SJSA1 (cell line): Measurements from ENCODE around the gene LPP. TPM values are rescaled to one million over a fixed set of nuclear protein-coding genes. Genes with fewer than 3 reads are reported as not detected.

Experiments
- DNase-seq, 2 experiments: peaks; one replicate each; pipeline ENCODE4 v3.0.0-alpha.2; 2015 to 2020; ENCODE audit warnings: low spot score in 2 of 2, low read depth in 1 of 2
- H3K27ac ChIP-seq: fragments of 250-450 bp; sonication (Bioruptor Pico); 2 replicates; pipeline ENCODE4 v1.5.1; 2020; ENCODE audit warnings: mild to moderate bottlenecking, moderate library complexity
- H3K27me3 ChIP-seq: fragments of 250-450 bp; sonication (Bioruptor Pico); replicated peaks from 2 replicates; pipeline ENCODE4 v1.5.1; 2020; ENCODE audit warnings: mild to moderate bottlenecking, moderate library complexity
- H3K36me3 ChIP-seq: fragments of 250-450 bp; sonication (Bioruptor Pico); 2 replicates; pipeline ENCODE4 v1.5.1; 2020; ENCODE audit warnings: mild to moderate bottlenecking
- H3K4me1 ChIP-seq: fragments of 250-450 bp; sonication (Bioruptor Pico); replicated peaks from 2 replicates; pipeline ENCODE4 v1.6.1; 2021; ENCODE audit warnings: mild to moderate bottlenecking
- H3K4me3 ChIP-seq: fragments of 250-450 bp; sonication (Bioruptor Pico); 2 replicates; pipeline ENCODE4 v1.5.1; 2020; ENCODE audit warnings: mild to moderate bottlenecking
- H3K9me3 ChIP-seq: fragments of 250-450 bp; sonication (Bioruptor Pico); replicated peaks from 2 replicates; pipeline ENCODE4 v1.5.1; 2020; ENCODE audit warnings: mild to moderate bottlenecking
- total RNA-seq: library from RNA; depleted of rRNA; stranded (reverse); fragments of >200 nt; shearing (Covaris generic); gene quantifications from 2 replicates; pipeline ENCODE4 v1.2.3, GENCODE V29; 2014

LPP gene
- total RNA-seq, 1 experiment from 2014 or later = 132 TPM

- DNase-seq = no peak
- no peak overlapping the region for H3K27ac ChIP-seq
- no peaks in the 10 kb centered on the region for H3K9me3 ChIP-seq
- H3K4me3 ChIP-seq = no peak overlapping the region
- peaks cover 41% of the 10 kb centered on the region for H3K4me1 ChIP-seq
- H3K27me3 ChIP-seq = no peaks in the 10 kb centered on the region
- H3K36me3 ChIP-seq = peaks cover 20% of the 10 kb centered on the region
Measured at GRCh38 chr3:188505151-188505550, 351.2 kb downstream of the LPP start.

GRCh38 chr3:188505911-188506310 lies 352.0 kb downstream of the LPP start:
- Histone ChIP-seq H3K9me3 (no peaks in the 10 kb centered on the region), H3K36me3 (peaks cover 20% of the 10 kb centered on the region), H3K4me3 (no peak overlapping the region), H3K4me1 (peaks cover 48% of the 10 kb centered on the region), H3K27me3 (no peaks in the 10 kb centered on the region), H3K27ac (no peak overlapping the region)
- no peak for DNase-seq

DNA sequence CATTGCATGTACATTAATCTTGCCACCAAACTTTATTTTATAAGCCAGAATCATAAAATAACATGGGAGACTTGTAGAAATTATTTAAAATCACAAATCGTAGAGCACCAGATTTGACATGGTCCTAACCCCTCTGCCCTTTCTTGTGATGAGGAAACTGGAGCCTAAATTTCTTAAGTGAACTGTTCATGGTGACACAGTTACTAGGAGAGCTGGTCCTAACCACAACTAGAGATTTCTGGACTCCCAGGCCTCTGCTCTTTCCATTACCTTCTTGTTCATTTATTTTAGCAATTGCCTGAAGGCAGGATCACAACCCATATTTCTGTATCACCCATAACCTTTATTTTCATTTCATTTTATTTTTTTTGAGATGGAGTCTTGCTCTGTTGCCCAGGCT lies 352.5 kb downstream of the LPP start:
- Histone ChIP-seq H3K27ac (peak overlapping the region; percentile 59), H3K27me3 (no peaks in the 10 kb centered on the region), H3K4me3 (no peak overlapping the region), H3K36me3 (peaks cover 20% of the 10 kb centered on the region), H3K9me3 (no peaks in the 10 kb centered on the region), H3K4me1 (peaks cover 48% of the 10 kb centered on the region)
- no peak for DNase-seq

GRCh38 chr3:188507244-188507720 lies 353.3 kb downstream of the LPP start:
- Histone ChIP-seq H3K9me3 (no peaks in the 10 kb centered on the region), H3K4me3 (no peak overlapping the region), H3K36me3 (peaks cover 16% of the 10 kb centered on the region), H3K27ac (peak overlapping the region; percentile 61), H3K4me1 (peaks cover 48% of the 10 kb centered on the region), H3K27me3 (no peaks in the 10 kb centered on the region)
- peak; percentile 72 to 86 for DNase-seq

GRCh38 chr3:188508454-188508853 lies 354.5 kb downstream of the LPP start:
- peaks cover 48% of the 10 kb centered on the region for H3K4me1 ChIP-seq
- H3K27me3 ChIP-seq = no peaks in the 10 kb centered on the region
- no peaks in the 10 kb centered on the region for H3K9me3 ChIP-seq
- H3K4me3 ChIP-seq = no peak overlapping the region
- peaks cover 11% of the 10 kb centered on the region for H3K36me3 ChIP-seq
- H3K27ac ChIP-seq = no peak overlapping the region
- DNase-seq = no peak

DNA sequence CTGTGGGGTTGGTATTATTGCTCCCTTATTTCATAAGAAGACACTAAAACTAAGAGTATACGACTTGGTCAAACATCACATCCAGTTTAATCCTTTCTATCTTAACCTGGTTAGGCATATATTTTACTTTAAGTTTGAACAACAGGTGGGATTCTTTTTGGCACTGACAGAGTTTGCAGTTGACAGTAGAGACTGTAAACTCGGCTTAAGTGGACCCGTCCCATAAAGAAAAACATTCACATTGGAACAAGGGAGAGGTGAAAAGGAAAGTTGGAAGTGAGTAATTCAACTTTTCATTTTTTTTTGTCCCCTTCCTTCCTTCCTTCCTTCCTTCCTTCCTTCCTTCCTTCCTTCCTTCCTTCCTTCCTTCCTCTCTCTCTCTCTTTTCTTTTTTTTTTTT lies 355.4 kb downstream of the LPP start:
- Histone ChIP-seq H3K9me3 (no peaks in the 10 kb centered on the region), H3K27me3 (no peaks in the 10 kb centered on the region), H3K27ac (no peak overlapping the region), H3K4me1 (peaks cover 48% of the 10 kb centered on the region), H3K4me3 (no peak overlapping the region), H3K36me3 (peaks cover 11% of the 10 kb centered on the region)
- DNase-seq = no peak

GRCh38 chr3:188510366-188510765 lies 356.4 kb downstream of the LPP start:
- Histone ChIP-seq H3K9me3 (no peaks in the 10 kb centered on the region), H3K4me3 (no peak overlapping the region), H3K27ac (peak overlapping the region; percentile 71), H3K27me3 (no peaks in the 10 kb centered on the region), H3K36me3 (peaks cover 7% of the 10 kb centered on the region), H3K4me1 (peaks cover 48% of the 10 kb centered on the region)
- peak; percentile 48 to 73 for DNase-seq

DNA sequence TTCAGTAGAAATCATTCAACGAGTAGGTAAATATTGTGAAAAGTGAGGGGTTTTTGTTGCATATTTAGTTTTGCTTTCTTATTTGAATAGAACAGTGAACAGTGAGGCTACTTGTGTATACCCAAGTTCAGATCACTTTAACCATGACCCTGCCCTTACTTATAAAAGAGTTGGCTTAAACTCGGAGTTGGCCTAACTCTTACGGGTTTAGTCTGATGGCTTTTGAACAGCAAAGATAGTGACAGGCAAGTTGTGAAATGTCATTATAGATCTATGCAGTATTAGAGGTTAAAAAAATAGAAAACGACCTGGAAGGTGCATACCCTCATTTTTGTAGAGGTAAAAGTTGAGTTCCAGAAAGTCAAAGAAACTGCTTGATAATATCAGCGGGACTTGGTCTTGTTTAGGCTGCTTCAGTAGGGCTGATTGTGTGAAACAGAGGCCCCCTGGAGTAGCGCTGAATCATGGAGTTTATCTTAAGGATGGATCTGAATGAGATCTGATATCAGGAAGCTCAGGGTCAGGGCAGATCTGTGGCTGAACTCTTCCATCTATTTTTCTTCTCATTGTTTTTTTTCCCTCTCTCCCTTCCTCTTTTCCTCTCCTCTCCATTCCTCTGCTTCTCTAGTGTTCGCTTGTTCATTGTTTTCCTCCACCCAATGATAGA lies 359.8 kb downstream of the LPP start:
- Histone ChIP-seq H3K9me3 (no peaks in the 10 kb centered on the region), H3K36me3 (peaks cover 5% of the 10 kb centered on the region), H3K27ac (no peak overlapping the region), H3K4me3 (no peak overlapping the region), H3K27me3 (no peaks in the 10 kb centered on the region), H3K4me1 (peaks cover 19% of the 10 kb centered on the region)
- DNase-seq = no peak

DNA sequence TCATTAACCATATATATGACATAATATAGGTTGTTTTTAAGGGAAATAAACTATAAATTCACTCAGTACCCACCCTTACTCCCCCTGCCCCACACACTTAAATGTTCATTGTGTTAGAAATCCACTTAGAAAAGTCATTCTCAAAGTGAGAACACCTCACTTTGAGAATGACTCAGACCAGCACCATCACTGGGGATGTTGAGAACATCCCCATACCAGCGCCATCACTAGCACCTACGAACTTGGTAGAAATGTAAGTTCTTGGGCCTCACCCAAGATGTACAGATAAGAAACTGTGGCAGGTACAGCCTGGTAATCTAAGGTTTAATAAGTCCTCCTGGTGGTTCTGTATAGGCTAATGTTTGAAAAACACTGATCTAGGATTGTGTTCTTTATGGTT lies 362.6 kb downstream of the LPP start:
- Histone ChIP-seq H3K9me3 (no peaks in the 10 kb centered on the region), H3K4me1 (peaks cover 7% of the 10 kb centered on the region), H3K36me3 (peaks cover 7% of the 10 kb centered on the region), H3K27ac (no peak overlapping the region), H3K4me3 (no peak overlapping the region), H3K27me3 (no peaks in the 10 kb centered on the region)
- DNase-seq = no peak

DNA sequence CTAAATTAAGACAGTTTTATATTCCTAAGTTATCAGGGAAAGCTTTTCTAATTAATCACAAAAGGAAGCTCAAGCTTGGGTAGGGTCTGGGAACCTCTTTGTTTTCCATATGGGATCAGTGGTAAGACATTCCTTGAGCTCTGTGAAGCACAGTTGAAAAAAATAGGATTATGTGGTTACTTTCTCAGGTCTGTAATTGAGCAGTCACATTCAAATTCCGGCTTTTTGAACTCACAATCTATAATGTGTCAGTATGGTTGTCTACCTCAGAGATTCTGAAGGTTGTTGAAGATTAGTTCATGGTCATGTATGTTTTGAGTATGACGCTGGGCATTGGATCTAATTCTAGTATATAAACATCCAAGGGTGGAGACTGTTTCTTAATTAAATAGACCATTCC lies 364.5 kb downstream of the LPP start:
- peaks cover 7% of the 10 kb centered on the region for H3K4me1 ChIP-seq
- no peak overlapping the region for H3K27ac ChIP-seq
- no peak overlapping the region for H3K4me3 ChIP-seq
- no peaks in the 10 kb centered on the region for H3K9me3 ChIP-seq
- no peak for DNase-seq
- peaks cover 11% of the 10 kb centered on the region for H3K36me3 ChIP-seq
- H3K27me3 ChIP-seq = no peaks in the 10 kb centered on the region

DNA sequence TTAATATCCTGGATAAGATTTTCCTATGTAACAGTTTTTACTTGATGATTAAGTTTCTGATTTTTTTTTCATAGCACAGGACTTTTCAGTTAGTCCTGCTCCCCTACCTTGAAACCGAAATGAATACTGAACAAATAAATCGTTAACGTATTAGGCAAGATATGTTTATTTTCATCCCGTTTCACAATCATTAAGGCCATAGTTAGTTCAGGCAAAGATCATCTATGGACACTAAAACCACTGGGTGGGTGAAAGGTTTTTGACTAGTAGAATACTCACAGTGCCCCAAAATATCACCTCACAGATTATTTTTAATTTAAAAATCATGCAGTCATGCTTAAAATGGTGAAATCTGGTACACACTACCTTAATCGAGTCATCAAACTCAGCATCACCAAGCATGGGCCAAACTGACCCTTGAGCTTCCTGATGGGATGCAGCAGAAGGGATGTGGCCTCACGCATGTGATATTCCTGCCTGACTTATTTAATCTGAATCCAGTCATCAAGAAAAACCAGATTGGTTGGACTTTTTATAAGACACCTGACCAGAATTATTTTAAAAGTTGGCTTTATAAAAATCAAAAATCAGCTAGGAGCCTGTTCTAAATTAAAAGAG lies 365.0 kb downstream of the LPP start:
- Histone ChIP-seq H3K36me3 (peaks cover 13% of the 10 kb centered on the region), H3K27ac (no peak overlapping the region), H3K27me3 (no peaks in the 10 kb centered on the region), H3K9me3 (no peaks in the 10 kb centered on the region), H3K4me1 (peaks cover 8% of the 10 kb centered on the region), H3K4me3 (no peak overlapping the region)
- DNase-seq = no peak

- no peaks in the 10 kb centered on the region for H3K9me3 ChIP-seq
- no peak overlapping the region for H3K4me3 ChIP-seq
- H3K27me3 ChIP-seq = no peaks in the 10 kb centered on the region
- peaks cover 11% of the 10 kb centered on the region for H3K4me1 ChIP-seq
- DNase-seq = no peak
- peaks cover 20% of the 10 kb centered on the region for H3K36me3 ChIP-seq
- no peak overlapping the region for H3K27ac ChIP-seq
Measured at GRCh38 chr3:188520466-188520865, 366.5 kb downstream of the LPP start.

- peaks cover 11% of the 10 kb centered on the region for H3K4me1 ChIP-seq
- no peak for DNase-seq
- no peaks in the 10 kb centered on the region for H3K27me3 ChIP-seq
- H3K36me3 ChIP-seq = peaks cover 35% of the 10 kb centered on the region
- no peak overlapping the region for H3K4me3 ChIP-seq
- H3K9me3 ChIP-seq = no peaks in the 10 kb centered on the region
- H3K27ac ChIP-seq = no peak overlapping the region
Measured at GRCh38 chr3:188522115-188522514, 368.2 kb downstream of the LPP start.

- H3K27me3 ChIP-seq = no peaks in the 10 kb centered on the region
- H3K27ac ChIP-seq = no peak overlapping the region
- H3K4me3 ChIP-seq = no peak overlapping the region
- H3K9me3 ChIP-seq = no peaks in the 10 kb centered on the region
- H3K36me3 ChIP-seq = peaks cover 35% of the 10 kb centered on the region
- H3K4me1 ChIP-seq = peaks cover 11% of the 10 kb centered on the region
- DNase-seq = no peak
Measured at GRCh38 chr3:188523291-188523690, 369.3 kb downstream of the LPP start.
